Caco-2 (cell line): Measurements from ENCODE around the gene NUDCD3. TPM values are rescaled to one million over a fixed set of nuclear protein-coding genes. Genes with fewer than 3 reads are reported as not detected.
A peak's percentile ranks its signal among the peaks of the same experiment; 100 is the strongest.

Experiments used
- BruUV-seq: library from RNA; stranded (reverse); fragments of 400-500 nt; replicated peaks from 2 replicates; lab custom pipeline; 2021; lab: Mats Ljungman, UMichigan
- CTCF ChIA-PET: fragments of 300-600 bp; sonication (Branson Sonifier 250); formaldehyde crosslinking; loops from one replicate; lab custom pipeline; 2022; ENCODE audit warnings: antibody characterized with exemption; lab: Charles Lee
- POLR2A ChIA-PET: fragments of 300-600 bp; sonication (Branson Sonifier 250); formaldehyde crosslinking; loops from one replicate; lab custom pipeline; 2022; ENCODE audit warnings: antibody characterized with exemption; lab: Charles Lee
- DNase-seq, 2 experiments: peaks; one replicate each; pipeline versions ENCODE4 v3.0.0 to v3.0.0-alpha.2; 2020 to 2022
- H3K27me3 ChIP-seq: replicated peaks from 2 replicates; pipeline ENCODE4 v1.6.0; 2011; ENCODE audit warnings: low read length; ENCODE audit not compliant: control insufficient read depth, insufficient read depth
- H3K36me3 ChIP-seq: 2 replicates; pipeline ENCODE4 v1.5.1; 2011; ENCODE audit warnings: low read length; ENCODE audit not compliant: control insufficient read depth, insufficient read depth
- H3K4me1 ChIP-seq: fragments of 250-450 bp; sonication (Bioruptor Pico); 2 replicates; pipeline ENCODE4 v1.5.1; 2020; ENCODE audit warnings: mild to moderate bottlenecking
- H3K4me3 ChIP-seq: 2 replicates; pipeline ENCODE4 v1.5.1; 2011; ENCODE audit warnings: low read depth, mild to moderate bottlenecking, control low read depth, low read length
- H3K9me3 ChIP-seq: fragments of 250-450 bp; sonication (Bioruptor Pico); 2 replicates; pipeline ENCODE4 v1.5.1; 2020; ENCODE audit warnings: mild to moderate bottlenecking, moderate library complexity
- H3K27ac Mint-ChIP-seq: one replicate; pipeline ENCODE4 v1.8.0; 2022; ENCODE audit warnings: mixed read lengths; ENCODE audit not compliant: unreplicated experiment
- H3K27me3 Mint-ChIP-seq: one replicate; pipeline ENCODE4 v1.8.0; 2022; ENCODE audit warnings: mixed read lengths; ENCODE audit not compliant: insufficient read depth, unreplicated experiment
- H3K36me3 Mint-ChIP-seq: one replicate; pipeline ENCODE4 v1.8.0; 2022; ENCODE audit warnings: mild to moderate bottlenecking, mixed read lengths; ENCODE audit not compliant: insufficient read depth, unreplicated experiment
- H3K4me1 Mint-ChIP-seq: one replicate; pipeline ENCODE4 v1.8.0; 2022; ENCODE audit warnings: low read depth, mixed read lengths; ENCODE audit not compliant: unreplicated experiment
- H3K4me3 Mint-ChIP-seq: one replicate; pipeline ENCODE4 v1.8.0; 2022; ENCODE audit warnings: mild to moderate bottlenecking, moderate library complexity, mixed read lengths; ENCODE audit not compliant: unreplicated experiment
- H3K9me3 Mint-ChIP-seq: one replicate; pipeline ENCODE4 v1.8.0; 2022; ENCODE audit warnings: mixed read lengths; ENCODE audit not compliant: unreplicated experiment
- CTCF ChIP-seq, 2 experiments: fragments of 200-600 bp in 1 of 2; IDR thresholded peaks; 1 replicate in 1 of 2; 2 replicates in 1 of 2; pipeline versions ENCODE4 v1.5.1 to v1.8.0; 2011 to 2022; ENCODE audit warnings: antibody characterized with exemption in 1 of 2, control low read depth in 1 of 2, inconsistent platforms in 1 of 2, low read depth in 1 of 2, low read length in 1 of 2, mild to moderate bottlenecking in 1 of 2, moderate library complexity in 1 of 2; ENCODE audit not compliant: insufficient read depth in 1 of 2, severe bottlenecking in 1 of 2, unreplicated experiment in 1 of 2
- intact Hi-C: fragments of 100-400 bp; cut with micrococcal nuclease; formaldehyde crosslinking; loops from one replicate; pipeline ENCODE4 v1.10.0; 2022; ENCODE audit not compliant: unreplicated experiment
- total RNA-seq: library from RNA; stranded (reverse); gene quantifications from 2 replicates; pipeline ENCODE4 v1.2.3, GENCODE V29; 2022

The NUDCD3 gene
- total RNA-seq, 1 experiment from 2014 or later, result 116 TPM

- Mint-ChIP-seq H3K27me3 (no peaks in the 10 kb centered on the region), H3K4me1 (peaks cover 24% of the 10 kb centered on the region), H3K4me3 (peak overlapping the region; percentile 80), H3K9me3 (peaks cover 3% of the 10 kb centered on the region), H3K36me3 (peaks cover 25% of the 10 kb centered on the region), H3K27ac (no peak overlapping the region)
- POLR2A ChIA-PET, result no interaction called here
- Histone ChIP-seq H3K4me1 (peaks cover 10% of the 10 kb centered on the region; the same call in 1 of the 2 replicates), H3K9me3 (no peaks in the 10 kb centered on the region), H3K4me3 (peak overlapping the region; percentile 81), H3K27me3 (no peaks in the 10 kb centered on the region), H3K36me3 (peaks cover 4% of the 10 kb centered on the region)
- BruUV-seq, result no TSS peak
- no peak for TF ChIP-seq CTCF (IDR thresholded peaks at IDR 0.05; ENCODE audit: insufficient read depth in 1 of 2, low read depth in 1 of 2, low read length in 1 of 2, severe bottlenecking in 1 of 2, unreplicated experiment in 1 of 2)
- CTCF ChIA-PET, result no interaction called here
- intact Hi-C loops, result no loop called here
- no peak for DNase-seq
Measured at GRCh38 chr7:44488955-44489354, 1.5 kb downstream of the NUDCD3 start.

- H3K9me3 Mint-ChIP-seq, result peaks cover 21% of the 10 kb centered on the region
- Histone ChIP-seq H3K4me3 (no peak overlapping the region), H3K36me3 (peaks cover 7% of the 10 kb centered on the region), H3K4me1 (peaks cover 10% of the 10 kb centered on the region; the same call in 1 of the 2 replicates), H3K9me3 (no peaks in the 10 kb centered on the region; the same call in 1 of the 2 replicates), H3K27me3 (no peaks in the 10 kb centered on the region)
- CTCF ChIA-PET, result no interaction called here
- no peak overlapping the region for H3K4me3 Mint-ChIP-seq
- no peaks in the 10 kb centered on the region for H3K27me3 Mint-ChIP-seq
- POLR2A ChIA-PET, result interaction anchor here (0.6 kb wide), 2 partner anchors 48 to 347 kb away, joined by 3 to 4 read pairs; no protein-coding TSS in a partner anchor
- DNase-seq, result no peak
- TF ChIP-seq CTCF (IDR thresholded peaks at IDR 0.05; ENCODE audit: insufficient read depth in 1 of 2, low read depth in 1 of 2, low read length in 1 of 2, severe bottlenecking in 1 of 2, unreplicated experiment in 1 of 2), result no peak
- no peak overlapping the region for H3K27ac Mint-ChIP-seq
- BruUV-seq, result no TSS peak
- H3K36me3 Mint-ChIP-seq, result peaks cover 45% of the 10 kb centered on the region
- intact Hi-C loops, result no loop called here
- H3K4me1 Mint-ChIP-seq, result peaks cover 24% of the 10 kb centered on the region
Measured at GRCh38 chr7:44486693-44487092, 3.8 kb downstream of the NUDCD3 start.

GRCh38 chr7:44486001-44486400 is 4.5 kb downstream of the NUDCD3 start:
- intact Hi-C loops, result no loop called here
- Histone ChIP-seq H3K4me3 (no peak overlapping the region), H3K9me3 (no peaks in the 10 kb centered on the region; the same call in 1 of the 2 replicates), H3K4me1 (peaks cover 10% of the 10 kb centered on the region; the same call in 1 of the 2 replicates), H3K36me3 (peaks cover 7% of the 10 kb centered on the region), H3K27me3 (no peaks in the 10 kb centered on the region)
- DNase-seq, result no peak
- H3K27ac Mint-ChIP-seq, result no peak overlapping the region
- H3K4me3 Mint-ChIP-seq, result no peak overlapping the region
- H3K27me3 Mint-ChIP-seq, result no peaks in the 10 kb centered on the region
- POLR2A ChIA-PET, result no interaction called here
- no TSS peak for BruUV-seq
- H3K36me3 Mint-ChIP-seq, result peaks cover 51% of the 10 kb centered on the region
- no peak for TF ChIP-seq CTCF (IDR thresholded peaks at IDR 0.05; ENCODE audit: insufficient read depth in 1 of 2, low read depth in 1 of 2, low read length in 1 of 2, severe bottlenecking in 1 of 2, unreplicated experiment in 1 of 2)
- peaks cover 21% of the 10 kb centered on the region for H3K9me3 Mint-ChIP-seq
- CTCF ChIA-PET, result no interaction called here
- H3K4me1 Mint-ChIP-seq, result peaks cover 24% of the 10 kb centered on the region
